ENCODE results near the gene DTX3L.

The DTX3L gene

GRCh38 chr3:122586098-122586497 lies 22.0 kb downstream of the DTX3L start:
- Histone ChIP-seq H3K9me3 (ENCODE audit: low read length) (peaks cover 6% of the 10 kb centered on the region), H3K4me1 (ENCODE audit: insufficient read depth, low read length) (no peaks in the 10 kb centered on the region), H3K4me3 (ENCODE audit: low read depth in 1 of 2, low read length in 2 of 2) (no peak overlapping the region), H3K36me3 (ENCODE audit: insufficient read depth, low read length) (no peaks in the 10 kb centered on the region), H3K9ac (ENCODE audit: low read length) (no peak overlapping the region), H3K27ac (ENCODE audit: low read depth, low read length) (no peak overlapping the region), H3K27me3 (ENCODE audit: control insufficient read depth in 1 of 2, insufficient read depth in 2 of 2, low read length in 2 of 2) (no peaks in the 10 kb centered on the region)

GRCh38 chr3:122586773-122587485 lies 22.8 kb downstream of the DTX3L start:
- H3K27me3 ChIP-seq (ENCODE audit: control insufficient read depth in 1 of 2, insufficient read depth in 2 of 2, low read length in 2 of 2), result no peaks in the 10 kb centered on the region

GRCh38 chr3:122587572-122587971 lies 23.4 kb downstream of the DTX3L start:
- no peak overlapping the region for H3K27ac ChIP-seq (ENCODE audit: low read depth, low read length)
- H3K9ac ChIP-seq (ENCODE audit: low read length), result no peak overlapping the region
- H3K27me3 ChIP-seq (ENCODE audit: control insufficient read depth in 1 of 2, insufficient read depth in 2 of 2, low read length in 2 of 2), result no peaks in the 10 kb centered on the region
- H3K4me1 ChIP-seq (ENCODE audit: insufficient read depth, low read length), result no peaks in the 10 kb centered on the region
- H3K9me3 ChIP-seq (ENCODE audit: low read length), result no peaks in the 10 kb centered on the region
- no peaks in the 10 kb centered on the region for H3K36me3 ChIP-seq (ENCODE audit: insufficient read depth, low read length)
- H3K4me3 ChIP-seq (ENCODE audit: low read depth in 1 of 2, low read length in 2 of 2), result no peak overlapping the region

More at GRCh38 chr3:122586773-122587485, 22.8 kb downstream of the DTX3L start:
- Histone ChIP-seq H3K36me3 (ENCODE audit: insufficient read depth, low read length) (no peaks in the 10 kb centered on the region), H3K27ac (ENCODE audit: low read depth, low read length) (no peak overlapping the region), H3K4me1 (ENCODE audit: insufficient read depth, low read length) (no peaks in the 10 kb centered on the region), H3K9ac (ENCODE audit: low read length) (no peak overlapping the region), H3K4me3 (ENCODE audit: low read depth in 1 of 2, low read length in 2 of 2) (no peak overlapping the region), H3K9me3 (ENCODE audit: low read length) (peaks cover 6% of the 10 kb centered on the region)

GRCh38 chr3:122589297-122589696 lies 25.2 kb downstream of the DTX3L start:
- no peaks in the 10 kb centered on the region for H3K4me1 ChIP-seq (ENCODE audit: insufficient read depth, low read length)
- no peaks in the 10 kb centered on the region for H3K27me3 ChIP-seq (ENCODE audit: control insufficient read depth in 1 of 2, insufficient read depth in 2 of 2, low read length in 2 of 2)
- no peak overlapping the region for H3K4me3 ChIP-seq (ENCODE audit: low read depth in 1 of 2, low read length in 2 of 2)
- H3K36me3 ChIP-seq (ENCODE audit: insufficient read depth, low read length), result no peaks in the 10 kb centered on the region
- no peak overlapping the region for H3K27ac ChIP-seq (ENCODE audit: low read depth, low read length)
- H3K9ac ChIP-seq (ENCODE audit: low read length), result no peak overlapping the region
- H3K9me3 ChIP-seq (ENCODE audit: low read length), result no peaks in the 10 kb centered on the region

GRCh38 chr3:122590610-122591009 lies 26.5 kb downstream of the DTX3L start:
- H3K9me3 ChIP-seq (ENCODE audit: low read length), result no peaks in the 10 kb centered on the region
- no peaks in the 10 kb centered on the region for H3K27me3 ChIP-seq (ENCODE audit: control insufficient read depth in 1 of 2, insufficient read depth in 2 of 2, low read length in 2 of 2)
- no peak overlapping the region for H3K27ac ChIP-seq (ENCODE audit: low read depth, low read length)
- H3K36me3 ChIP-seq (ENCODE audit: insufficient read depth, low read length), result no peaks in the 10 kb centered on the region
- H3K4me3 ChIP-seq (ENCODE audit: low read depth in 1 of 2, low read length in 2 of 2), result no peak overlapping the region
- H3K4me1 ChIP-seq (ENCODE audit: insufficient read depth, low read length), result no peaks in the 10 kb centered on the region
- no peak overlapping the region for H3K9ac ChIP-seq (ENCODE audit: low read length)

GRCh38 chr3:122594025-122594424 lies 29.9 kb downstream of the DTX3L start:
- Histone ChIP-seq H3K27ac (ENCODE audit: low read depth, low read length) (no peak overlapping the region), H3K9ac (ENCODE audit: low read length) (no peak overlapping the region), H3K9me3 (ENCODE audit: low read length) (no peaks in the 10 kb centered on the region), H3K36me3 (ENCODE audit: insufficient read depth, low read length) (no peaks in the 10 kb centered on the region), H3K4me1 (ENCODE audit: insufficient read depth, low read length) (no peaks in the 10 kb centered on the region), H3K27me3 (ENCODE audit: control insufficient read depth in 1 of 2, insufficient read depth in 2 of 2, low read length in 2 of 2) (no peaks in the 10 kb centered on the region), H3K4me3 (ENCODE audit: low read depth in 1 of 2, low read length in 2 of 2) (no peak overlapping the region)

GRCh38 chr3:122598151-122598550 lies 34.0 kb downstream of the DTX3L start:
- Histone ChIP-seq H3K9ac (ENCODE audit: low read length) (no peak overlapping the region), H3K4me1 (ENCODE audit: insufficient read depth, low read length) (no peaks in the 10 kb centered on the region), H3K4me3 (ENCODE audit: low read depth in 1 of 2, low read length in 2 of 2) (no peak overlapping the region)

GRCh38 chr3:122598556-122598955 lies 34.4 kb downstream of the DTX3L start:
- Histone ChIP-seq H3K4me1 (ENCODE audit: insufficient read depth, low read length) (no peaks in the 10 kb centered on the region), H3K27me3 (ENCODE audit: control insufficient read depth in 1 of 2, insufficient read depth in 2 of 2, low read length in 2 of 2) (no peaks in the 10 kb centered on the region), H3K9me3 (ENCODE audit: low read length) (no peaks in the 10 kb centered on the region), H3K27ac (ENCODE audit: low read depth, low read length) (no peak overlapping the region), H3K9ac (ENCODE audit: low read length) (no peak overlapping the region), H3K4me3 (ENCODE audit: low read depth in 1 of 2, low read length in 2 of 2) (no peak overlapping the region), H3K36me3 (ENCODE audit: insufficient read depth, low read length) (no peaks in the 10 kb centered on the region)

More at GRCh38 chr3:122598151-122598550, 34.0 kb downstream of the DTX3L start:
- Histone ChIP-seq H3K9me3 (ENCODE audit: low read length) (no peaks in the 10 kb centered on the region), H3K27ac (ENCODE audit: low read depth, low read length) (no peak overlapping the region), H3K36me3 (ENCODE audit: insufficient read depth, low read length) (no peaks in the 10 kb centered on the region), H3K27me3 (ENCODE audit: control insufficient read depth in 1 of 2, insufficient read depth in 2 of 2, low read length in 2 of 2) (no peaks in the 10 kb centered on the region)

- Histone ChIP-seq H3K27ac (ENCODE audit: low read depth, low read length) (no peak overlapping the region), H3K4me1 (ENCODE audit: insufficient read depth, low read length) (no peaks in the 10 kb centered on the region), H3K9me3 (ENCODE audit: low read length) (no peaks in the 10 kb centered on the region), H3K9ac (ENCODE audit: low read length) (no peak overlapping the region), H3K4me3 (ENCODE audit: low read depth in 1 of 2, low read length in 2 of 2) (no peak overlapping the region), H3K36me3 (ENCODE audit: insufficient read depth, low read length) (no peaks in the 10 kb centered on the region), H3K27me3 (ENCODE audit: control insufficient read depth in 1 of 2, insufficient read depth in 2 of 2, low read length in 2 of 2) (no peaks in the 10 kb centered on the region)
These were observed 38.0 kb downstream of the DTX3L start for GRCh38 chr3:122602011-122602710.

- Histone ChIP-seq H3K27ac (ENCODE audit: low read depth, low read length) (no peak overlapping the region), H3K27me3 (ENCODE audit: control insufficient read depth in 1 of 2, insufficient read depth in 2 of 2, low read length in 2 of 2) (no peaks in the 10 kb centered on the region), H3K9ac (ENCODE audit: low read length) (no peak overlapping the region), H3K36me3 (ENCODE audit: insufficient read depth, low read length) (no peaks in the 10 kb centered on the region), H3K9me3 (ENCODE audit: low read length) (no peaks in the 10 kb centered on the region), H3K4me3 (ENCODE audit: low read depth in 1 of 2, low read length in 2 of 2) (no peak overlapping the region), H3K4me1 (ENCODE audit: insufficient read depth, low read length) (no peaks in the 10 kb centered on the region)
These were observed 38.9 kb downstream of the DTX3L start for GRCh38 chr3:122603056-122603455.

- Histone ChIP-seq H3K4me1 (ENCODE audit: insufficient read depth, low read length) (no peaks in the 10 kb centered on the region), H3K27me3 (ENCODE audit: control insufficient read depth in 1 of 2, insufficient read depth in 2 of 2, low read length in 2 of 2) (no peaks in the 10 kb centered on the region), H3K36me3 (ENCODE audit: insufficient read depth, low read length) (no peaks in the 10 kb centered on the region), H3K9ac (ENCODE audit: low read length) (no peak overlapping the region), H3K4me3 (ENCODE audit: low read depth in 1 of 2, low read length in 2 of 2) (no peak overlapping the region), H3K9me3 (ENCODE audit: low read length) (no peaks in the 10 kb centered on the region), H3K27ac (ENCODE audit: low read depth, low read length) (no peak overlapping the region)
These were observed 42.2 kb downstream of the DTX3L start for GRCh38 chr3:122606330-122606729.

- H3K27me3 ChIP-seq (ENCODE audit: control insufficient read depth in 1 of 2, insufficient read depth in 2 of 2, low read length in 2 of 2), result no peaks in the 10 kb centered on the region
- no peaks in the 10 kb centered on the region for H3K9me3 ChIP-seq (ENCODE audit: low read length)
- no peak overlapping the region for H3K27ac ChIP-seq (ENCODE audit: low read depth, low read length)
- H3K4me1 ChIP-seq (ENCODE audit: insufficient read depth, low read length), result no peaks in the 10 kb centered on the region
- H3K4me3 ChIP-seq (ENCODE audit: low read depth in 1 of 2, low read length in 2 of 2), result no peak overlapping the region
- H3K9ac ChIP-seq (ENCODE audit: low read length), result no peak overlapping the region
- no peaks in the 10 kb centered on the region for H3K36me3 ChIP-seq (ENCODE audit: insufficient read depth, low read length)
These were observed 44.8 kb downstream of the DTX3L start for GRCh38 chr3:122608916-122609315.

Measured in muscle layer of colon (tissue), 2 donors.